GM23338 (cell line): Measurements from ENCODE around the gene KRTCAP3. TPM values are rescaled to one million over a fixed set of nuclear protein-coding genes. Genes with fewer than 3 reads are reported as not detected.

ENCODE experiments used
- ATAC-seq: fragments of 200-7000 bp; cut with Tn5 transposase; 3 replicates; pipeline ENCODE4 v1.9.1; 2020
- DNase-seq: peaks from one replicate; pipeline ENCODE4 v3.0.0-alpha.2; 2015; ENCODE audit warnings: low spot score
- H2AFZ ChIP-seq: fragments of 200-600 bp; sonication (generic); 2 replicates; pipeline ENCODE4 v1.8.0; 2016; ENCODE audit warnings: antibody characterized with exemption, mild to moderate bottlenecking, moderate library complexity
- H3F3A ChIP-seq: fragments of 200-600 bp; sonication (generic); replicated peaks from 2 replicates; pipeline ENCODE4 v1.8.0; 2017; ENCODE audit warnings: antibody characterized with exemption, mixed run types, low read depth
- H3K27ac ChIP-seq: fragments of 200-600 bp; sonication (generic); 2 replicates; pipeline ENCODE4 v1.6.1; 2016; ENCODE audit warnings: low read depth
- H3K27me3 ChIP-seq: fragments of 200-600 bp; sonication (generic); 2 replicates; pipeline ENCODE4 v1.8.0; 2016; ENCODE audit warnings: mild to moderate bottlenecking, mixed run types, moderate library complexity; ENCODE audit not compliant: insufficient read depth
- H3K36me3 ChIP-seq: fragments of 200-600 bp; sonication (generic); 2 replicates; pipeline ENCODE4 v1.8.0; 2016; ENCODE audit warnings: mild to moderate bottlenecking; ENCODE audit not compliant: insufficient read depth
- H3K4me1 ChIP-seq: fragments of 200-600 bp; sonication (generic); 2 replicates; pipeline ENCODE4 v1.8.0; 2016; ENCODE audit warnings: mild to moderate bottlenecking, moderate library complexity; ENCODE audit not compliant: insufficient read depth
- H3K4me2 ChIP-seq: fragments of 200-600 bp; sonication (generic); 2 replicates; pipeline ENCODE4 v1.7.1; 2017; ENCODE audit warnings: mixed run types
- H3K4me3 ChIP-seq: fragments of 200-600 bp; sonication (generic); 2 replicates; pipeline ENCODE4 v1.6.1; 2016; ENCODE audit warnings: mixed run types
- H3K79me2 ChIP-seq: fragments of 200-600 bp; sonication (generic); replicated peaks from 2 replicates; pipeline ENCODE4 v1.8.0; 2017; ENCODE audit warnings: mild to moderate bottlenecking; ENCODE audit not compliant: insufficient read depth
- H3K9me2 ChIP-seq: fragments of 200-600 bp; sonication (generic); 2 replicates; pipeline ENCODE4 v1.8.0; 2017; ENCODE audit not compliant: insufficient read depth
- H4K20me1 ChIP-seq: fragments of 200-600 bp; sonication (generic); replicated peaks from 2 replicates; pipeline ENCODE4 v1.8.0; 2017; ENCODE audit warnings: mild to moderate bottlenecking; ENCODE audit not compliant: insufficient read depth
- H3K27ac Mint-ChIP-seq: 2 replicates; pipeline ENCODE4 v1.8.0; 2020; ENCODE audit warnings: inconsistent platforms, mild to moderate bottlenecking, moderate library complexity, mixed read lengths
- H3K27me3 Mint-ChIP-seq: 3 replicates; pipeline ENCODE4 v1.8.0; 2022; ENCODE audit warnings: low read depth, mild to moderate bottlenecking, moderate library complexity, mixed read lengths, inconsistent platforms; ENCODE audit not compliant: insufficient read depth, poor library complexity
- H3K36me3 Mint-ChIP-seq: 3 replicates; pipeline ENCODE4 v1.8.0; 2021; ENCODE audit warnings: low read depth, mild to moderate bottlenecking, inconsistent platforms, moderate library complexity, mixed read lengths
- H3K4me1 Mint-ChIP-seq: 3 replicates; pipeline ENCODE4 v1.8.0; 2020; ENCODE audit warnings: mild to moderate bottlenecking, inconsistent platforms, mixed read lengths
- H3K4me3 Mint-ChIP-seq: 3 replicates; pipeline ENCODE4 v1.8.0; 2021; ENCODE audit warnings: moderate library complexity, mild to moderate bottlenecking, inconsistent platforms, mixed read lengths
- H3K9me3 Mint-ChIP-seq: 3 replicates; pipeline ENCODE4 v1.8.0; 2020; ENCODE audit warnings: moderate library complexity, mild to moderate bottlenecking, inconsistent platforms, mixed read lengths
- CREB1 ChIP-seq: fragments of 250-450 bp; sonication (Bioruptor Pico); IDR thresholded peaks from 2 replicates; pipeline ENCODE4 v1.5.0; 2020; ENCODE audit warnings: low read depth, mild to moderate bottlenecking, moderate library complexity
- CTCF ChIP-seq, 2 experiments: fragments of 200-600 bp in 1 of 2; sonication (generic) in 1 of 2; conservative IDR thresholded peaks; 2 replicates each; pipeline versions ENCODE4 v1.5.1 to v1.6.1; 2016 to 2017; ENCODE audit warnings: antibody characterized with exemption in 2 of 2, low read depth in 2 of 2, mild to moderate bottlenecking in 2 of 2, moderate library complexity in 1 of 2
- ETS1 ChIP-seq: IDR thresholded peaks from 2 replicates; pipeline ENCODE4 v1.6.1; 2016; ENCODE audit warnings: antibody characterized with exemption
- EZH2 ChIP-seq: fragments of 200-600 bp; sonication (generic); IDR thresholded peaks from one replicate; pipeline ENCODE4 v1.8.0; 2017; ENCODE audit warnings: antibody characterized with exemption, mild to moderate bottlenecking, low read depth; ENCODE audit not compliant: unreplicated experiment
- NANOG ChIP-seq: IDR thresholded peaks from 2 replicates; pipeline ENCODE4 v1.6.1; 2016; ENCODE audit warnings: antibody characterized with exemption, borderline replicate concordance
- POLR2AphosphoS5 ChIP-seq: IDR thresholded peaks from 2 replicates; pipeline ENCODE4 v1.6.1; 2016; ENCODE audit warnings: antibody characterized with exemption, low read depth
- ZNF331 ChIP-seq: fragments of 250-450 bp; sonication (Bioruptor Pico); IDR thresholded peaks from 2 replicates; pipeline ENCODE4 v1.5.0; 2020; ENCODE audit warnings: low read depth, mild to moderate bottlenecking, moderate library complexity
- long read RNA-seq: library from polyadenylated mRNA; unstranded; transcript quantifications from one replicate; pipeline ENCODE4 v2.0.0, GENCODE V29; 2020; ENCODE audit not compliant: unreplicated experiment
- polyA plus RNA-seq: library from polyadenylated mRNA; unstranded; fragments of >200 nt; fragmentation: Nextera tagmentation; extraction: Ambion mirVana; gene quantifications from 2 replicates; pipeline ENCODE4 v1.2.1, GENCODE V29; 2016
- total RNA-seq: library from RNA; depleted of rRNA; stranded (reverse); fragments of >200 nt; shearing (Covaris generic); gene quantifications from 2 replicates; pipeline ENCODE4 v1.2.3, GENCODE V29; 2014; rRNA removed

KRTCAP3 gene
- 6.6 and 15.8 TPM in 2 replicates for total RNA-seq
- 51.2 and 52.4 TPM in 2 replicates for polyA plus RNA-seq
- long read RNA-seq, transcript KRTCAP3-201 (7 exons, 872 nt), result major isoform, 7 of 36 reads
- long read RNA-seq, partial matches to known transcripts, result 11 of 36 reads
- long read RNA-seq, other reads (novel, unspliced or antisense), result 14 of 36 reads

GRCh38 chr2:27441958-27442919 is at the start of gene KRTCAP3:
TSS of gene KRTCAP3 (plus strand) at chr2:27442381. CDS start at chr2:27442413, 32 bp downstream.
- peak; percentile 96 for ATAC-seq
- peaks cover 8% of the 10 kb centered on the region for H3K27me3 Mint-ChIP-seq
- DNase-seq, result peak; percentile 96

GRCh38 chr2:27393225-27393624 is 49.0 kb upstream of the KRTCAP3 start:
- DNase-seq (no peak), ATAC-seq (no peak)
- Histone ChIP-seq H3K27ac (no peak overlapping the region), H3K4me2 (no peak overlapping the region), H2AFZ (no peak overlapping the region), H3K36me3 (no peaks in the 10 kb centered on the region; the same call in 1 of the 2 replicates), H3K4me3 (no peak overlapping the region), H3K27me3 (no peaks in the 10 kb centered on the region), H3K4me1 (no peaks in the 10 kb centered on the region), H4K20me1 (peaks cover 72% of the 10 kb centered on the region), H3K9me2 (no peaks in the 10 kb centered on the region), H3K79me2 (peaks cover 100% of the 10 kb centered on the region), H3F3A (no peaks in the 10 kb centered on the region; the same call in 1 of the 2 replicates)
- H3K4me3 Mint-ChIP-seq, result no peak overlapping the region
- H3K36me3 Mint-ChIP-seq, result peaks cover 28% of the 10 kb centered on the region
- H3K27ac Mint-ChIP-seq, result no peak overlapping the region
- no peaks in the 10 kb centered on the region for H3K27me3 Mint-ChIP-seq
- no peaks in the 10 kb centered on the region for H3K4me1 Mint-ChIP-seq
- no peaks in the 10 kb centered on the region for H3K9me3 Mint-ChIP-seq
- no peak for TF ChIP-seq ZNF331 (CRISPR knock-in tag)
- TF ChIP-seq NANOG, result no peak
- TF ChIP-seq CTCF (conservative IDR thresholded peaks at IDR 0.05; ENCODE audit: low read depth in 2 of 2), result no peak
- no peak for TF ChIP-seq EZH2
- TF ChIP-seq CREB1, result no peak

More at GRCh38 chr2:27441958-27442919, at the start of gene KRTCAP3:
- H3K79me2 ChIP-seq, result no peaks in the 10 kb centered on the region; the same call in 1 of the 2 replicates
- Mint-ChIP-seq H3K27ac (0 out of 2 replicates have a peak within 1 kb of the TSS, but pooled peaks have one; percentile 27), H3K36me3 (peaks cover 51% of the 10 kb centered on the region), H3K4me3 (peak within 1 kb of the TSS; percentile 78), H3K9me3 (no peaks in the 10 kb centered on the region), H3K4me1 (peaks cover 16% of the 10 kb centered on the region)
- peaks cover 7% of the 10 kb centered on the region for H3K4me1 ChIP-seq
- no peaks in the 10 kb centered on the region for H3K27me3 ChIP-seq
- H3K4me2 ChIP-seq, result peak within 1 kb of the TSS; percentile 94
- H4K20me1 ChIP-seq, result no peaks in the 10 kb centered on the region; the same call in none of the 2 replicates
- H3K9me2 ChIP-seq, result no peaks in the 10 kb centered on the region
- TF ChIP-seq CTCF (conservative IDR thresholded peaks at IDR 0.05; ENCODE audit: low read depth in 2 of 2) (peak; percentile 53 to 63), POLR2AphosphoS5 (peak; percentile 74), ETS1 (no peak; the same call in 1 of the 2 replicates), EZH2 (no peak)
- H3K4me3 ChIP-seq, result peak within 1 kb of the TSS; percentile 77
- H3F3A ChIP-seq, result peaks cover 21% of the 10 kb centered on the region
- H2AFZ ChIP-seq, result peak within 1 kb of the TSS; percentile 97
- H3K27ac ChIP-seq, result peak within 1 kb of the TSS; percentile 84; the same call in 1 of the 2 replicates
- H3K36me3 ChIP-seq, result peaks cover 8% of the 10 kb centered on the region
